Measurements from ENCODE around the gene GRB7. TPM values are rescaled to one million over a fixed set of nuclear protein-coding genes. Genes with fewer than 3 reads are reported as not detected.

The GRB7 gene
- total RNA-seq, 2 experiments from 2014 or later: 1.2 TPM; not detected in 1

DNA sequence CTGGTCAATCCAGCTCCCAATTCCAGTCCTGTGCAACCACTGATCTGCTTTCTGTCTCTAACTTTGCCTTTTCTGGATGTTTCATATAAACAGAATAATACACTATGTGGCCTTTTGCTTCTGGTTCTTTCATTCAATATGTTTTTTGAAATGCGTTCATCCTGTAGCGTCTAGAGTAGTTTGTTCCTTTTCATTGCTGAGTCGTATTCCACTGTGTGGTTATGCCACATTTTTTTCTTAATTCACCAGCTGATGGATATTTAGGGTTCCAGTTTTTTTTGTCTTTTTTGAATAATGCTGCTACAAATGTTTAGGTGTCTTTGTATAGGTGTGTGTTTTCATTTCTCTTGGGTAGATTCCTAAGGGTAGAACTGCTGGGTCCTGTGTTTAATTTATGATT lies 5.2 kb upstream of the GRB7 start:
- Mint-ChIP-seq H3K9me3 (no peaks in the 10 kb centered on the region), H3K4me3 (peak overlapping the region; percentile 17), H3K27me3 (peaks cover 2% of the 10 kb centered on the region), H3K4me1 (ENCODE audit: low read depth) (peaks cover 15% of the 10 kb centered on the region), H3K36me3 (ENCODE audit: low read depth) (peaks cover 6% of the 10 kb centered on the region), H3K27ac (no peak overlapping the region)
- POLR2A ChIA-PET: interaction anchor here (0.7 to 4.0 kb wide), 3 partner anchors 11 to 116 kb away, joined by 3 to 13 read pairs (median 4); partner anchors contain the start of gene PGAP3
- ATAC-seq (no peak), DNase-seq (no peak)
- TF ChIP-seq, protein P1, sequence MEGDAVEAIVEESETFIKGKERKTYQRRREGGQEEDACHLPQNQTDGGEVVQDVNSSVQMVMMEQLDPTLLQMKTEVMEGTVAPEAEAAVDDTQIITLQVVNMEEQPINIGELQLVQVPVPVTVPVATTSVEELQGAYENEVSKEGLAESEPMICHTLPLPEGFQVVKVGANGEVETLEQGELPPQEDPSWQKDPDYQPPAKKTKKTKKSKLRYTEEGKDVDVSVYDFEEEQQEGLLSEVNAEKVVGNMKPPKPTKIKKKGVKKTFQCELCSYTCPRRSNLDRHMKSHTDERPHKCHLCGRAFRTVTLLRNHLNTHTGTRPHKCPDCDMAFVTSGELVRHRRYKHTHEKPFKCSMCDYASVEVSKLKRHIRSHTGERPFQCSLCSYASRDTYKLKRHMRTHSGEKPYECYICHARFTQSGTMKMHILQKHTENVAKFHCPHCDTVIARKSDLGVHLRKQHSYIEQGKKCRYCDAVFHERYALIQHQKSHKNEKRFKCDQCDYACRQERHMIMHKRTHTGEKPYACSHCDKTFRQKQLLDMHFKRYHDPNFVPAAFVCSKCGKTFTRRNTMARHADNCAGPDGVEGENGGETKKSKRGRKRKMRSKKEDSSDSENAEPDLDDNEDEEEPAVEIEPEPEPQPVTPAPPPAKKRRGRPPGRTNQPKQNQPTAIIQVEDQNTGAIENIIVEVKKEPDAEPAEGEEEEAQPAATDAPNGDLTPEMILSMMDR (IDR thresholded peaks at IDR 0.05): no peak
- CTCF ChIA-PET: interaction anchor here (1.4 to 6.3 kb wide), 3 partner anchors 21 to 110 kb away, joined by 5 to 54 read pairs (median 52); no protein-coding TSS in a partner anchor
- intact Hi-C loops (cut with micrococcal nuclease): loop anchor here (5.0 kb wide), 1 partner anchor 45 kb away; the partner anchor contains the start of gene PGAP3

DNA sequence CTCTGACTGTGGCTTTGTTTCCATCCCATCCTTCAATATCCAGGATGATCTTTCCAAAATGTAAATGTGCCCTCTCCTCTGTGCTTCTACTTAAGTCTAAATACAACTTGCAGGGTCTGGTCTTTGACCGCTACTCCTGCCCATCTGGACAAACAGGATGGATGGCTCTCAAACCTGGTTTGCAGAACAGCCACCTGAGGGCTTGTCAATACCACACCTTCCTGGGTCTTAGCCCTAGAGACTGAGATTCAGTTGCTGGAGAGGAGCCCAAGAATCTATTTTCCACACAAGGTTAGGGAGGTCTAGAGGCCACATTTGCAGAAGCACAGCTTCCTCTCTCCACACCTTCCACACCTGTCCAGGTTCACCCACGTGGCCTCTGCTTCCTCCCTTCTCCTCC lies 1.9 kb upstream of the GRB7 start:
- intact Hi-C loops (cut with micrococcal nuclease): no loop called here
- Mint-ChIP-seq H3K36me3 (ENCODE audit: low read depth) (no peaks in the 10 kb centered on the region), H3K27me3 (peaks cover 13% of the 10 kb centered on the region), H3K4me1 (ENCODE audit: low read depth) (peaks cover 19% of the 10 kb centered on the region), H3K27ac (no peak overlapping the region), H3K4me3 (no peak overlapping the region), H3K9me3 (no peaks in the 10 kb centered on the region)
- TF ChIP-seq, protein P1 (IDR thresholded peaks at IDR 0.05): no peak
- DNase-seq (no peak), ATAC-seq (no peak)
- ChIA-PET CTCF (interaction anchor here (1.2 to 2.3 kb wide), 4 partner anchors 81 to 114 kb away, joined by 4 to 5 read pairs (median 5); no protein-coding TSS in a partner anchor), POLR2A (no interaction called here)

DNA sequence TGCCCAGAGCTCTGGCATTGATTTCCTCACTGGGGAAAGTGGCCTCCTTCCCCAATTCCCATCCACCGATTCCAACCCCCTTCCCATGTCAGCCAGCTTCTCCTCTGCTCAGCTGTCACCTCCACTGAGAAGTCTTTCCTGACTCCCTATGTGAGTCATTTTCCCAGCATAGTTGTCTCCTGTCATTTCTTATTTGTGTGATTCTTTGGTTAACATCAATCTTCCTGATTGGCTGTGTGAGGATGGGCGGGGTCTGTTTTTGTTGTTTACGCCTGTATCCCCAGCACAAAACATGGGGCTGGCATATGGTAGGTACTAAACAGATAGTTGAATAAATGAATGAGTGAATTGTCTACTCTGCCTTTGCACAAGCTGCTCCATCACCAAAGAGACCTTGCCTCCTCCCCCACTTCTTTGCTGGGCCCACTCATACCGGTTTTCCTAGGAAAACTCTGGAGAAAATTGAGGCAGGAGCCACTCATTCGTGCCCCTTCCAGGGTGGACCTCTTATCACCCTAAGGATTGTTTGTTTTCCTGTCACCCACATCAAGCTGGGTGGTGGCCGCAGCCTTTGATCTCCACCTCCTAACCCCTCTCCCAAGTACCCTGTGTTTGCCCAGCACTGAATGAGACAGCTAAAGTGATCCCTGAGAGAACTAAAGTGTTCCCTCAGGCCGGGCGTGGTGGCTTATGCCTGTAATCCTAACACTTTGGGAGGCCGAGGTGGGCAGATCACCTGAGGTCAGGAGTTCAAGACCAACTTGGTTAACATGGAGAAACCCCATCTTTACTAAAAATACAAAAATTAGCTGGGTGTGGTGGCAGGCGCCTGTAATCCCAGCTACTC lies 1.2 kb upstream of the GRB7 start:
- CTCF ChIA-PET: interaction anchor here (1.2 to 2.3 kb wide), 5 partner anchors 59 to 115 kb away, joined by 4 to 5 read pairs (median 5); no protein-coding TSS in a partner anchor
- POLR2A ChIA-PET: no interaction called here
- H3K9me3 Mint-ChIP-seq: no peaks in the 10 kb centered on the region
- TF ChIP-seq, protein P1 (IDR thresholded peaks at IDR 0.05): no peak
- peaks cover 13% of the 10 kb centered on the region for H3K27me3 Mint-ChIP-seq
- no peak for DNase-seq
- peaks cover 21% of the 10 kb centered on the region for H3K4me1 Mint-ChIP-seq (ENCODE audit: low read depth)
- H3K27ac Mint-ChIP-seq: no peak overlapping the region
- no peaks in the 10 kb centered on the region for H3K36me3 Mint-ChIP-seq (ENCODE audit: low read depth)
- no peak for ATAC-seq
- no peak overlapping the region for H3K4me3 Mint-ChIP-seq
- intact Hi-C loops (cut with micrococcal nuclease): no loop called here

DNA sequence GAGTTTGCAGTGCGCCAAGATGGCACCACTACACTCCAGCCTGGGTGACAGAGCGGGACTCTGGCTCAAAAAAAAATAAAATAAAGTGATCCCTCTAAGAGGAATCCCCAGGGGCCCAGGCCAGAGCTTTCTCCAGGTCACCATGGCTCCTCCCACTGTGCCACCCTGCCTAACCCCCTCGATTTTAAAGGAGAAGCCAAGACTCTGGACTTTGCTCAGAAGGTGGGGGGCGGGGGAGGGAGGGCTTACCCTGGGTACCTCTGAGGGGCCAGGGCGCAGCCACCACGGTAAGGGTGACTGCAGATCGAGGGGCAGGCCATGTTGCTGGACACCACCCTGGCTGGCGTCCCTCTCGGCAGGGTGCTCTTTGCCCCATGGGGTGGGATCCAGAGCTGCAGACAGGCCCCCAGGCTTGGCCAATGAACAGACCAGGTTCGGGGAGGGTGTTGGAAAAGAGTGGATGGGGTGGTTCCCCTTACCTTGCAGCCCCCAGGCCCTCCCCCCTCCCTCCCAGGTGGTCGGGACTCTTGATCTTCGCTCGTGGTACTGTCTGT lies 455 bp upstream of the GRB7 start:
- Mint-ChIP-seq H3K4me3 (peak overlapping the region; percentile 19), H3K27ac (no peak overlapping the region), H3K36me3 (ENCODE audit: low read depth) (no peaks in the 10 kb centered on the region), H3K27me3 (peaks cover 13% of the 10 kb centered on the region), H3K9me3 (no peaks in the 10 kb centered on the region), H3K4me1 (ENCODE audit: low read depth) (peaks cover 21% of the 10 kb centered on the region)
- DNase-seq (no peak), ATAC-seq (no peak)
- TF ChIP-seq, protein P1 (IDR thresholded peaks at IDR 0.05): no peak
- ChIA-PET CTCF (interaction anchor here (1.2 to 2.3 kb wide), 5 partner anchors 60 to 116 kb away, joined by 4 to 5 read pairs (median 5); no protein-coding TSS in a partner anchor), POLR2A (no interaction called here)
- intact Hi-C loops (cut with micrococcal nuclease): no loop called here

DNA sequence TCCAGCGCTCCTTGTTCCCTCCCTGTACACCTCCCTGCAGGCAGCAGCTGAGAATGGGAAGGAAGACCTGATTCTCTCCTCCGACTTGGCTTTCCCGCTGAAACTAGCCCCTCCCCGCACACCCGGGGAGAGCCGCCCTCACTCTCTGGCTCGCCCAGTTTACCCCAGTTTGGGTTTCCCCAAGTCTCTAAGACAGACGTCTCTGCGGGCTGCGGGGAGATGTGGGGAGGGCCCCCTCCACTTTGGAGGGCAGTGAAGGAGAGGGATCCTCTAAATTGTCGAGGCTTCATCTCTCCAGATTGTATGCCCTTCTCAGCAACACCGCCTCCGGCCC lies 797 bp downstream of the GRB7 start:
- intact Hi-C loops (cut with micrococcal nuclease): no loop called here

More for the DNA sequence above, 797 bp downstream of the GRB7 start:
- TF ChIP-seq, protein P1 (IDR thresholded peaks at IDR 0.05): no peak
- ATAC-seq (peak; percentile 95), DNase-seq (peak; percentile 80)
- Mint-ChIP-seq H3K4me3 (peak overlapping the region; percentile 65), H3K27ac (no peak overlapping the region), H3K4me1 (ENCODE audit: low read depth) (peaks cover 21% of the 10 kb centered on the region), H3K9me3 (no peaks in the 10 kb centered on the region), H3K36me3 (ENCODE audit: low read depth) (no peaks in the 10 kb centered on the region), H3K27me3 (peaks cover 13% of the 10 kb centered on the region)
- ChIA-PET POLR2A (interaction anchor here (1.0 kb wide), 1 partner anchor 123 kb away, joined by 3 read pairs; no protein-coding TSS in a partner anchor), CTCF (no interaction called here)
